Pancreas (tissue), 10 donors: Measurements from ENCODE around the gene HAUS8. TPM values are rescaled to one million over a fixed set of nuclear protein-coding genes. Genes with fewer than 3 reads are reported as not detected.
A peak's percentile ranks its signal among the peaks of the same experiment; 100 is the strongest.

Experiments used
- ATAC-seq, 4 donors: fragments of 200-7000 bp; cut with Tn5 transposase; one replicate each; pipeline versions ENCODE4 v1.8.0 to v1.9.1; 2020; ENCODE audit warnings: mild to moderate bottlenecking in 4 of 4, moderate library complexity in 4 of 4
- DNase-seq, 6 donors: peaks; one replicate each; pipeline ENCODE4 v3.0.0-alpha.2; 2020
- FAIRE-seq: peaks from 2 replicates; lab custom pipeline; 2012; peaks lifted over from hg19 to GRCh38; lab: Jason Lieb, UNC
- H3K27ac ChIP-seq, 4 donors: fragments of 200-600 bp; sonication (generic); 1 replicate in 3 of 4; 2 replicates in 1 of 4; pipeline versions ENCODE4 v1.5.0 to v1.8.0; 2020
- H3K27me3 ChIP-seq, 4 donors: fragments of 200-600 bp; one replicate each; pipeline ENCODE4 v1.8.0; 2021
- H3K36me3 ChIP-seq, 3 donors: fragments of 200-600 bp; sonication (generic) in 1 of 3; one replicate each; pipeline versions ENCODE4 v1.5.0 to v1.8.0; 2020 to 2021
- H3K4me1 ChIP-seq, 3 donors: fragments of 200-600 bp; one replicate each; pipeline ENCODE4 v1.8.0; 2021
- H3K4me3 ChIP-seq, 4 donors: fragments of 200-600 bp; sonication (generic) in 2 of 4; one replicate each; pipeline versions ENCODE4 v1.5.0 to v1.8.0; 2020 to 2021
- H3K9me3 ChIP-seq, 4 donors: fragments of 200-600 bp; one replicate each; pipeline ENCODE4 v1.8.0; 2021
- CTCF ChIP-seq, 4 donors: fragments of 200-600 bp; sonication (generic) in 3 of 4; IDR thresholded peaks; one replicate each; pipeline versions ENCODE4 v1.5.0 to v1.8.0; 2021; ENCODE audit warnings: antibody characterized with exemption in 4 of 4
- WGBS, 2 donors: extraction: QIAGEN DNeasy Blood & Tissue Kit; methylation state at CpG; one replicate each; pipeline ENCODE4 v1.1.7; 2013; 5-methylcytosine and 5-hydroxymethylcytosine counted together
- intact Hi-C, 3 donors: fragments of 100-400 bp; cut with DNase I; formaldehyde crosslinking; loops; one replicate each; pipeline versions ENCODE4 v1.11.1 to v1.14.2; 2022
- polyA plus RNA-seq, 2 donors: library from polyadenylated mRNA; stranded (reverse); fragments of 200-250 nt; gene quantifications; one replicate each; pipeline ENCODE4 v1.2.3, GENCODE V29; 2013
- total RNA-seq, 6 donors: library from RNA; stranded (reverse); fragmentation: NEBNext Ultra II Directional in 4 of 6; extraction: Animal tissue kit (Norgen Biotek cat#: 25700) in 4 of 6; gene quantifications; one replicate each; pipeline versions ENCODE4 v1.2.1 to v1.2.4, GENCODE V29; 2021 to 2023
- donor health status: healthy with polysubstance abuse.
- donor health status: DM: no; HTN: no; CAD: no; lungs with moderate emphysema.
- donor health status: DM: no; HTN: no; CAD: no.
- donor health status: control.
- donor health status: control.
- donor health status: Bipolar disorder and iron deficiency.
- donor health status: DM: yes; HTN: yes; CAD: no.
- donor health status: DM: no; HTN: no; CAD: no.
- donor health status: DM: no; HTN: no; CAD: no.
- donor health status: DM: yes; HTN: yes; CAD: no.

Gene HAUS8
- total and polyA plus RNA-seq, 8 donors: 2.0 to 12.0 (median 2.4) TPM

- intact Hi-C loops: no loop called here
- no peak overlapping the region for H3K4me3 ChIP-seq
- no peaks in the 10 kb centered on the region for H3K36me3 ChIP-seq
- no peak overlapping the region for H3K27ac ChIP-seq
- H3K4me1 ChIP-seq: peaks cover 0 to 8% (median 4%) of the 10 kb centered on the region in 3 donors
- TF ChIP-seq CTCF (IDR thresholded peaks at IDR 0.05): no peak
- FAIRE-seq (no peak), ATAC-seq (no peak), DNase-seq (no peak)
- no peaks in the 10 kb centered on the region for H3K9me3 ChIP-seq
- 85 to 87% methylated on average over 7 of the region's 7 CpGs for WGBS, 2 donors
- no peaks in the 10 kb centered on the region for H3K27me3 ChIP-seq
These were observed 4.3 kb downstream of the HAUS8 start for GRCh38 chr19:17070912-17071311.

- no peak for TF ChIP-seq CTCF (IDR thresholded peaks at IDR 0.05)
- Histone ChIP-seq H3K4me3 (no peak overlapping the region), H3K27ac (no peak overlapping the region), H3K27me3 (no peaks in the 10 kb centered on the region), H3K36me3 (no peaks in the 10 kb centered on the region), H3K4me1 (peaks cover 0 to 8% (median 4%) of the 10 kb centered on the region in 3 donors), H3K9me3 (no peaks in the 10 kb centered on the region)
- ATAC-seq (no peak), DNase-seq (no peak), FAIRE-seq (no peak)
- 89 to 92% methylated on average over 12 of the region's 12 CpGs for WGBS, 2 donors
- intact Hi-C loops: no loop called here
These were observed 4.8 kb downstream of the HAUS8 start for GRCh38 chr19:17070421-17070820.

GRCh38 chr19:17069193-17069592, 6.1 kb downstream of the HAUS8 start:
- WGBS, 2 donors: 76 to 83% methylated on average over 9 of the region's 9 CpGs
- FAIRE-seq: no peak

GRCh38 chr19:17063428-17063827, 11.8 kb downstream of the HAUS8 start:
- intact Hi-C loops: loop anchor here in 2 of 3 donors (10.0 kb wide), 1 partner anchor 221 kb away; the partner anchor contains the start of gene ANKLE1 (in 2 of the 2)
- TF ChIP-seq CTCF (IDR thresholded peaks at IDR 0.05): no peak

More at GRCh38 chr19:17069193-17069592, 6.1 kb downstream of the HAUS8 start:
- Histone ChIP-seq H3K9me3 (no peaks in the 10 kb centered on the region), H3K4me3 (no peak overlapping the region), H3K4me1 (peaks cover 0 to 4% (median 4%) of the 10 kb centered on the region in 3 donors), H3K27ac (no peak overlapping the region), H3K36me3 (no peaks in the 10 kb centered on the region), H3K27me3 (no peaks in the 10 kb centered on the region)
- TF ChIP-seq CTCF (IDR thresholded peaks at IDR 0.05): no peak
- DNase-seq: no peak
- intact Hi-C loops: loop anchor here in 2 of 3 donors (10.0 kb wide), 1 partner anchor 216 kb away; the partner anchor contains the start of gene ANKLE1 (in 2 of the 2)
- no peak for ATAC-seq

GRCh38 chr19:17061691-17062090, 13.6 kb downstream of the HAUS8 start:
- 88 to 96% methylated on average over 7 of the region's 7 CpGs for WGBS, 2 donors
- ATAC-seq (peak in 1 of 4 donors; percentile 20), DNase-seq (no peak), FAIRE-seq (no peak)
- intact Hi-C loops: loop anchor here in 2 of 3 donors (10.0 kb wide), 1 partner anchor 223 kb away; the partner anchor contains the start of gene ANKLE1 (in 2 of the 2)
- no peak overlapping the region for H3K27ac ChIP-seq
- H3K9me3 ChIP-seq: no peaks in the 10 kb centered on the region
- H3K4me1 ChIP-seq: no peaks in the 10 kb centered on the region
- no peaks in the 10 kb centered on the region for H3K27me3 ChIP-seq
- peaks cover 0 to 14% (median 5%) of the 10 kb centered on the region in 3 donors for H3K36me3 ChIP-seq
- H3K4me3 ChIP-seq: no peak overlapping the region
- no peak for TF ChIP-seq CTCF (IDR thresholded peaks at IDR 0.05)

More at GRCh38 chr19:17063428-17063827, 11.8 kb downstream of the HAUS8 start:
- Histone ChIP-seq H3K9me3 (no peaks in the 10 kb centered on the region), H3K4me3 (no peak overlapping the region), H3K27ac (no peak overlapping the region), H3K4me1 (peaks cover 0 to 4% (median 0%) of the 10 kb centered on the region in 3 donors), H3K36me3 (peaks cover 0 to 5% (median 2%) of the 10 kb centered on the region in 3 donors), H3K27me3 (no peaks in the 10 kb centered on the region)
- ATAC-seq (no peak), DNase-seq (no peak), FAIRE-seq (no peak)
- WGBS, 2 donors: 78 to 88% methylated on average over 2 of the region's 2 CpGs
